ENCODE measurements around the gene ATG4A.

ATG4A gene

DNA sequence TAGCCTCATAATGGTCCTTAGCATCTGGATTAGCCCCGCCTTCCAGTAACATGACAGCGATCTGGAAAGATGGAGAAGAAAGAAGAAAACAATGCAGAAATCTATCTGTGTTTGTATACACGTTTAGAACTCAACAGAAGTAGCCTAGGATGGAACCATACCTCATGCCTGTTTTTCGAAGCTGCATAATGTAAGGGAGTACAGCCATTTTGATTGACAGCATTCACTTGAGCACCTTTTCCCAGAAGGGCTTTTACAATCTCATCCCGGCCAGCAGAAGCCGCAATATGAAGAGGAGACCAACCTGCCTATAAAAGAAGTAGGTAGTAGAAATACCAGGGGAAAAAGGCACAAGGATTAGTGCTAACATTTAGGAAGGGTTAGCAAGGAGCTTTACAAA, 3.8 kb upstream of the ATG4A start:
- Histone ChIP-seq H3K9me3 (ENCODE audit: control extremely low read depth in 1 of 5, control insufficient read depth in 4 of 5, insufficient read depth in 2 of 5, low read depth in 1 of 5, low read length in 4 of 5) (no peaks in the 10 kb centered on the region), H3K27me3 (replicated peaks in 2 of 5; ENCODE audit: control insufficient read depth in 4 of 5, insufficient read depth in 5 of 5, low read length in 4 of 5) (peaks cover 0 to 7% (median 0%) of the 10 kb centered on the region in 5 experiments), H3K4me3 (ENCODE audit: control insufficient read depth in 1 of 7, extremely low read depth in 1 of 7, insufficient read depth in 4 of 7, low read depth in 2 of 7, low read length in 6 of 7) (no peak overlapping the region), H3K27ac (ENCODE audit: insufficient read depth in 1 of 2, low read depth in 1 of 2, low read length in 2 of 2, poor library complexity in 1 of 2, severe bottlenecking in 2 of 2) (no peak overlapping the region), H3K36me3 (ENCODE audit: control insufficient read depth in 4 of 4, insufficient read depth in 4 of 4, low read length in 3 of 4) (peaks cover 5 to 22% (median 8%) of the 10 kb centered on the region in 4 experiments), H3K4me1 (ENCODE audit: control extremely low read depth in 1 of 4, control insufficient read depth in 4 of 4, insufficient read depth in 4 of 4, low read length in 3 of 4) (peaks cover 0 to 10% (median 2%) of the 10 kb centered on the region in 4 experiments)
- CTCF ChIA-PET = interaction anchor here (0.6 kb wide), 1 partner anchor 1063 kb away, joined by 3 read pairs; no protein-coding TSS in a partner anchor
- 70% methylated on average over 4 of the region's 6 CpGs for WGBS (ENCODE audit: insufficient coverage)
- DNase-seq = no peak
- POLR2A ChIA-PET = no interaction called here

GRCh38 chrX:108088511-108088910, 3.1 kb upstream of the ATG4A start:
- no peak overlapping the region for H3K27ac ChIP-seq (ENCODE audit: insufficient read depth in 1 of 2, low read depth in 1 of 2, low read length in 2 of 2, poor library complexity in 1 of 2, severe bottlenecking in 2 of 2)
- WGBS (ENCODE audit: insufficient coverage) = no CpG with 5 or more reads among the region's 1 CpG
- POLR2A ChIA-PET = no interaction called here

GRCh38 chrX:108090491-108091263, 901 bp upstream of the ATG4A start:
- CTCF ChIA-PET = no interaction called here
- DNase-seq = peak in 1 of 3 donors; percentile 10
- 39% methylated on average over 12 of the region's 20 CpGs for WGBS (ENCODE audit: insufficient coverage)

More at GRCh38 chrX:108088511-108088910, 3.1 kb upstream of the ATG4A start:
- H3K36me3 ChIP-seq (ENCODE audit: control insufficient read depth in 4 of 4, insufficient read depth in 4 of 4, low read length in 3 of 4) = peaks cover 5 to 22% (median 8%) of the 10 kb centered on the region in 4 experiments
- H3K4me1 ChIP-seq (ENCODE audit: control extremely low read depth in 1 of 4, control insufficient read depth in 4 of 4, insufficient read depth in 4 of 4, low read length in 3 of 4) = peaks cover 0 to 10% (median 2%) of the 10 kb centered on the region in 4 experiments
- H3K9me3 ChIP-seq (ENCODE audit: control extremely low read depth in 1 of 5, control insufficient read depth in 4 of 5, insufficient read depth in 2 of 5, low read depth in 1 of 5, low read length in 4 of 5) = no peaks in the 10 kb centered on the region
- DNase-seq = no peak
- H3K4me3 ChIP-seq (ENCODE audit: control insufficient read depth in 1 of 7, extremely low read depth in 1 of 7, insufficient read depth in 4 of 7, low read depth in 2 of 7, low read length in 6 of 7) = no peak overlapping the region
- peaks cover 0 to 7% (median 0%) of the 10 kb centered on the region in 5 experiments for H3K27me3 ChIP-seq (replicated peaks in 2 of 5; ENCODE audit: control insufficient read depth in 4 of 5, insufficient read depth in 5 of 5, low read length in 4 of 5)
- CTCF ChIA-PET = no interaction called here

GRCh38 chrX:108091878-108092291, 307 bp downstream of the ATG4A start:
- H3K4me1 ChIP-seq (ENCODE audit: control extremely low read depth in 1 of 4, control insufficient read depth in 4 of 4, insufficient read depth in 4 of 4, low read length in 3 of 4) = peaks cover 0 to 10% (median 2%) of the 10 kb centered on the region in 4 experiments
- POLR2A ChIA-PET = interaction anchor here (0.6 kb wide), 1 partner anchor 930 kb away, joined by 3 read pairs; no protein-coding TSS in a partner anchor
- H3K36me3 ChIP-seq (ENCODE audit: control insufficient read depth in 4 of 4, insufficient read depth in 4 of 4, low read length in 3 of 4) = peaks cover 5 to 12% (median 6%) of the 10 kb centered on the region in 4 experiments
- H3K4me3 ChIP-seq (ENCODE audit: control insufficient read depth in 1 of 7, extremely low read depth in 1 of 7, insufficient read depth in 4 of 7, low read depth in 2 of 7, low read length in 6 of 7) = peak overlapping the region; percentile 63 to 89 (median 78)
- H3K27me3 ChIP-seq (replicated peaks in 2 of 5; ENCODE audit: control insufficient read depth in 4 of 5, insufficient read depth in 5 of 5, low read length in 4 of 5) = peaks cover 0 to 7% (median 0%) of the 10 kb centered on the region in 5 experiments
- peak in 2 of 3 donors; percentile 46 to 52 for DNase-seq
- peak overlapping the region in 1 of 2 experiments; percentile 92 for H3K27ac ChIP-seq (ENCODE audit: insufficient read depth in 1 of 2, low read depth in 1 of 2, low read length in 2 of 2, poor library complexity in 1 of 2, severe bottlenecking in 2 of 2)
- 45% methylated on average over 11 of the region's 15 CpGs for WGBS (ENCODE audit: insufficient coverage)
- no peaks in the 10 kb centered on the region for H3K9me3 ChIP-seq (ENCODE audit: control extremely low read depth in 1 of 5, control insufficient read depth in 4 of 5, insufficient read depth in 2 of 5, low read depth in 1 of 5, low read length in 4 of 5)
- CTCF ChIA-PET = no interaction called here

More at GRCh38 chrX:108090491-108091263, 901 bp upstream of the ATG4A start:
- Histone ChIP-seq H3K4me1 (ENCODE audit: control extremely low read depth in 1 of 4, control insufficient read depth in 4 of 4, insufficient read depth in 4 of 4, low read length in 3 of 4) (peaks cover 0 to 10% (median 2%) of the 10 kb centered on the region in 4 experiments), H3K36me3 (ENCODE audit: control insufficient read depth in 4 of 4, insufficient read depth in 4 of 4, low read length in 3 of 4) (peaks cover 5 to 16% (median 8%) of the 10 kb centered on the region in 4 experiments), H3K27ac (ENCODE audit: insufficient read depth in 1 of 2, low read depth in 1 of 2, low read length in 2 of 2, poor library complexity in 1 of 2, severe bottlenecking in 2 of 2) (peak overlapping the region; percentile 82 to 92), H3K27me3 (replicated peaks in 2 of 5; ENCODE audit: control insufficient read depth in 4 of 5, insufficient read depth in 5 of 5, low read length in 4 of 5) (peaks cover 0 to 7% (median 0%) of the 10 kb centered on the region in 5 experiments), H3K4me3 (ENCODE audit: control insufficient read depth in 1 of 7, extremely low read depth in 1 of 7, insufficient read depth in 4 of 7, low read depth in 2 of 7, low read length in 6 of 7) (peak overlapping the region; percentile 43 to 89 (median 78)), H3K9me3 (ENCODE audit: control extremely low read depth in 1 of 5, control insufficient read depth in 4 of 5, insufficient read depth in 2 of 5, low read depth in 1 of 5, low read length in 4 of 5) (no peaks in the 10 kb centered on the region)
- POLR2A ChIA-PET = no interaction called here

DNA sequence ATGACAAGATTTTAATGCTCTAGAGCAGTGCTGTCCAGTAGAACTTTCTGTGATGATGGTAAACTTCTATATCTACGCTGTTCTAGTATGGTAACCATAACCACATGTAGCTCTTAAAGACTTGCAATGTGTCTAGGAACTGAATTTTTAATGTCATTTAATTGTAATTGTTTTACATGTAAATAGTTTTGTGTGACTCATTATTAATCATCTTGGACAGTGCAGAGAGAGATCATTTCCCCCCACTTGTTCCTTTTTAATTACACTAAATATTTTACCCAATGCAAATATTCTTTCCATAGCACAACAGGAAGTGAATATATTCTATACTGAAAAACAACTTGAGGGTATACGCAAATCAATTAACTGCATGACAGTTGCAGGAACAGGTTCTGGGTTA, 5.8 kb downstream of the ATG4A start:
- Histone ChIP-seq H3K27ac (ENCODE audit: insufficient read depth in 1 of 2, low read depth in 1 of 2, low read length in 2 of 2, poor library complexity in 1 of 2, severe bottlenecking in 2 of 2) (no peak overlapping the region), H3K36me3 (ENCODE audit: control insufficient read depth in 4 of 4, insufficient read depth in 4 of 4, low read length in 3 of 4) (no peaks in the 10 kb centered on the region), H3K27me3 (replicated peaks in 2 of 5; ENCODE audit: control insufficient read depth in 4 of 5, insufficient read depth in 5 of 5, low read length in 4 of 5) (no peaks in the 10 kb centered on the region), H3K4me3 (ENCODE audit: control insufficient read depth in 1 of 7, extremely low read depth in 1 of 7, insufficient read depth in 4 of 7, low read depth in 2 of 7, low read length in 6 of 7) (no peak overlapping the region), H3K9me3 (ENCODE audit: control extremely low read depth in 1 of 5, control insufficient read depth in 4 of 5, insufficient read depth in 2 of 5, low read depth in 1 of 5, low read length in 4 of 5) (no peaks in the 10 kb centered on the region), H3K4me1 (ENCODE audit: control extremely low read depth in 1 of 4, control insufficient read depth in 4 of 4, insufficient read depth in 4 of 4, low read length in 3 of 4) (peaks cover 0 to 1% (median under 1%) of the 10 kb centered on the region in 4 experiments)
- POLR2A ChIA-PET = interaction anchor here (0.6 kb wide), 1 partner anchor 367 kb away, joined by 4 read pairs; no protein-coding TSS in a partner anchor
- no peak for DNase-seq
- CTCF ChIA-PET = no interaction called here
- WGBS (ENCODE audit: insufficient coverage) = no CpG with 5 or more reads among the region's 2 CpGs

- no peak for DNase-seq
- Histone ChIP-seq H3K27ac (ENCODE audit: insufficient read depth in 1 of 2, low read depth in 1 of 2, low read length in 2 of 2, poor library complexity in 1 of 2, severe bottlenecking in 2 of 2) (no peak overlapping the region), H3K36me3 (ENCODE audit: control insufficient read depth in 4 of 4, insufficient read depth in 4 of 4, low read length in 3 of 4) (no peaks in the 10 kb centered on the region), H3K9me3 (ENCODE audit: control extremely low read depth in 1 of 5, control insufficient read depth in 4 of 5, insufficient read depth in 2 of 5, low read depth in 1 of 5, low read length in 4 of 5) (peaks cover 0 to 3% (median 0%) of the 10 kb centered on the region in 5 experiments), H3K4me3 (ENCODE audit: control insufficient read depth in 1 of 7, extremely low read depth in 1 of 7, insufficient read depth in 4 of 7, low read depth in 2 of 7, low read length in 6 of 7) (no peak overlapping the region), H3K4me1 (ENCODE audit: control extremely low read depth in 1 of 4, control insufficient read depth in 4 of 4, insufficient read depth in 4 of 4, low read length in 3 of 4) (no peaks in the 10 kb centered on the region), H3K27me3 (replicated peaks in 2 of 5; ENCODE audit: control insufficient read depth in 4 of 5, insufficient read depth in 5 of 5, low read length in 4 of 5) (no peaks in the 10 kb centered on the region)
- ChIA-PET CTCF (no interaction called here), POLR2A (no interaction called here)
Measured at GRCh38 chrX:108105473-108105872, 13.9 kb downstream of the ATG4A start.

DNA sequence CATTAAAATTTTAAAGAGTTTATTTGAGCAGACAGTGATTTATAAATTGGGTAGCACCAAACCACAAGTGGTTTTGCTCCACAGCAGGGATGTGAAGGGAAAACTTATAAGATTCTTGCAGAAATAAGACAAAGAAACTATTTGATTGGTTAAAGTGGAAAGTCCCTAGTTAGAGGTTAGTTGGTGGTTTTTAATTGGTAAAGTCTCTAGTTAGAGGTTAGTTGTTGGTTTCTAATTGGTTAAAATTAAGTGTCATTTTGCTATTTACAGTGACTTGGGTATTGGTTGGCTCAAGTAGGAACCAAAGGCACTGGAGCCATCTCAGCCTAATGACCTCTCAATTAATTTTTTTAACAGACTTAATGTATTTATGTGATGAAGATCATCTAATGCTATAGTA, 23.0 kb downstream of the ATG4A start:
- Histone ChIP-seq H3K27ac (ENCODE audit: insufficient read depth in 1 of 2, low read depth in 1 of 2, low read length in 2 of 2, poor library complexity in 1 of 2, severe bottlenecking in 2 of 2) (no peak overlapping the region), H3K36me3 (ENCODE audit: control insufficient read depth in 4 of 4, insufficient read depth in 4 of 4, low read length in 3 of 4) (no peaks in the 10 kb centered on the region), H3K4me3 (ENCODE audit: control insufficient read depth in 1 of 7, extremely low read depth in 1 of 7, insufficient read depth in 4 of 7, low read depth in 2 of 7, low read length in 6 of 7) (no peak overlapping the region), H3K4me1 (ENCODE audit: control extremely low read depth in 1 of 4, control insufficient read depth in 4 of 4, insufficient read depth in 4 of 4, low read length in 3 of 4) (no peaks in the 10 kb centered on the region), H3K9me3 (ENCODE audit: control extremely low read depth in 1 of 5, control insufficient read depth in 4 of 5, insufficient read depth in 2 of 5, low read depth in 1 of 5, low read length in 4 of 5) (no peaks in the 10 kb centered on the region), H3K27me3 (replicated peaks in 2 of 5; ENCODE audit: control insufficient read depth in 4 of 5, insufficient read depth in 5 of 5, low read length in 4 of 5) (no peaks in the 10 kb centered on the region)
- no peak for DNase-seq
- ChIA-PET POLR2A (no interaction called here), CTCF (no interaction called here)

Data from common myeloid progenitor, CD34-positive (primary cell).